NCI-H187 treated with DMSO at 0.1 percent for 48 hours (cell line): ENCODE data around the gene ISY1.

Experiments used
- DNase-seq: peaks from one replicate; lab custom pipeline; 2025; lab: John Stamatoyannopoulos, UW

ISY1 gene

GRCh38 chr3:129087138-129087702, 73.6 kb downstream of the ISY1 start:
- no peak for DNase-seq

- no peak for DNase-seq
Measured at GRCh38 chr3:129085818-129086217, 75.0 kb downstream of the ISY1 start.

GRCh38 chr3:129085165-129085715, 75.6 kb downstream of the ISY1 start:
- no peak for DNase-seq

- no peak for DNase-seq
Measured at GRCh38 chr3:129084501-129084900, 76.4 kb downstream of the ISY1 start.

GRCh38 chr3:129082026-129082425, 78.8 kb downstream of the ISY1 start:
- DNase-seq, result no peak

GRCh38 chr3:129081503-129081902, 79.4 kb downstream of the ISY1 start:
- no peak for DNase-seq

GRCh38 chr3:129078510-129078909, 82.4 kb downstream of the ISY1 start:
- no peak for DNase-seq
